Activated CD4-positive, alpha-beta memory T cell treated with anti-CD3 and anti-CD28 coated beads for 36 hours (primary cell): ENCODE data around the gene KCTD10. TPM values are rescaled to one million over a fixed set of nuclear protein-coding genes. Genes with fewer than 3 reads are reported as not detected.
"Not testable (repeated sequence)": the region's sequence is repeated elsewhere in the genome, so short reads cannot be mapped to it uniquely, and the experiment has no call there.

Experiments
- CTCF ChIA-PET: fragments of 350-600 bp; sonication (Branson Sonifier 250); formaldehyde crosslinking; loops from one replicate; lab custom pipeline; 2021; ENCODE audit warnings: antibody characterized with exemption, inconsistent platforms; lab: Charles Lee
- POLR2A ChIA-PET: fragments of 350-600 bp; sonication (Branson Sonifier 250); formaldehyde crosslinking; loops from one replicate; lab custom pipeline; 2021; ENCODE audit warnings: antibody characterized with exemption; lab: Charles Lee
- DNase-seq: peaks from one replicate; pipeline ENCODE4 v3.0.0-alpha.2; 2020
- H3K27ac Mint-ChIP-seq: one replicate; pipeline ENCODE4 v1.8.0; 2021; ENCODE audit warnings: mixed read lengths
- H3K27me3 Mint-ChIP-seq: one replicate; pipeline ENCODE4 v1.8.0; 2021; ENCODE audit warnings: mixed read lengths
- H3K36me3 Mint-ChIP-seq: one replicate; pipeline ENCODE4 v1.8.0; 2021; ENCODE audit warnings: mixed read lengths
- H3K4me1 Mint-ChIP-seq: one replicate; pipeline ENCODE4 v1.8.0; 2021; ENCODE audit warnings: low read depth, mixed read lengths
- H3K4me3 Mint-ChIP-seq: one replicate; pipeline ENCODE4 v1.8.0; 2021; ENCODE audit warnings: mild to moderate bottlenecking, mixed read lengths
- H3K9me3 Mint-ChIP-seq: one replicate; pipeline ENCODE4 v1.8.0; 2021; ENCODE audit warnings: mixed read lengths
- intact Hi-C: fragments of 100-400 bp; cut with micrococcal nuclease; formaldehyde crosslinking; loops from one replicate; pipeline ENCODE4 v1.15.1; 2023
- total RNA-seq, 2 experiments: library from RNA; stranded (reverse); gene quantifications; one replicate each; pipeline ENCODE4 v1.2.3, GENCODE V29; 2021

The KCTD10 gene
- total RNA-seq, 2 experiments from 2014 or later: 36.2 to 40.3 TPM

GRCh38 chr12:109428037-109428629 lies 49.0 kb downstream of the KCTD10 start:
- H3K27ac Mint-ChIP-seq: no peak overlapping the region
- intact Hi-C loops: loop anchor here (1.0 kb wide), 1 partner anchor 347 kb away; no protein-coding TSS in a partner anchor
- DNase-seq: peak; percentile 80
- H3K36me3 Mint-ChIP-seq: no peaks in the 10 kb centered on the region
- H3K27me3 Mint-ChIP-seq: peaks cover 2% of the 10 kb centered on the region
- H3K4me1 Mint-ChIP-seq: peaks cover 1% of the 10 kb centered on the region
- ChIA-PET POLR2A (no interaction called here), CTCF (interaction anchor here (0.6 to 2.1 kb wide), 27 partner anchors 9 to 1475 kb away, joined by 3 to 16 read pairs (median 4); partner anchors contain the start of genes FICD, KCTD10 and UBE3B)
- H3K9me3 Mint-ChIP-seq: no peaks in the 10 kb centered on the region
- no peak overlapping the region for H3K4me3 Mint-ChIP-seq

- no peak for DNase-seq
- no peak overlapping the region for H3K27ac Mint-ChIP-seq
- no peak overlapping the region for H3K4me3 Mint-ChIP-seq
- CTCF ChIA-PET: interaction anchor here (2.6 kb wide), 1 partner anchor 10 kb away, joined by 10 read pairs; no protein-coding TSS in a partner anchor
- no peaks in the 10 kb centered on the region for H3K4me1 Mint-ChIP-seq
- H3K36me3 Mint-ChIP-seq: no peaks in the 10 kb centered on the region
- no peaks in the 10 kb centered on the region for H3K9me3 Mint-ChIP-seq
- POLR2A ChIA-PET: no interaction called here
- peaks cover 22% of the 10 kb centered on the region for H3K27me3 Mint-ChIP-seq
- intact Hi-C loops: no loop called here
Measured at GRCh38 chr12:109423392-109423791, 53.7 kb downstream of the KCTD10 start.

- no peaks in the 10 kb centered on the region for H3K9me3 Mint-ChIP-seq
- POLR2A ChIA-PET: interaction anchor here (0.6 kb wide), 1 partner anchor 133 kb away, joined by 5 read pairs; no protein-coding TSS in a partner anchor
Measured at GRCh38 chr12:109422251-109422650, 54.8 kb downstream of the KCTD10 start.

GRCh38 chr12:109421355-109422087 lies 55.6 kb downstream of the KCTD10 start:
- CTCF ChIA-PET: interaction anchor here (1.2 to 2.6 kb wide), 3 partner anchors 11 to 28 kb away, joined by 6 to 10 read pairs (median 10); no protein-coding TSS in a partner anchor
- no peaks in the 10 kb centered on the region for H3K4me1 Mint-ChIP-seq
- POLR2A ChIA-PET: interaction anchor here (0.6 kb wide), 1 partner anchor 134 kb away, joined by 5 read pairs; no protein-coding TSS in a partner anchor
- peaks cover 22% of the 10 kb centered on the region for H3K27me3 Mint-ChIP-seq
- H3K36me3 Mint-ChIP-seq: no peaks in the 10 kb centered on the region
- no peak overlapping the region for H3K4me3 Mint-ChIP-seq
- DNase-seq: no peak
- H3K9me3 Mint-ChIP-seq: no peaks in the 10 kb centered on the region
- intact Hi-C loops: no loop called here
- no peak overlapping the region for H3K27ac Mint-ChIP-seq

More at GRCh38 chr12:109422251-109422650, 54.8 kb downstream of the KCTD10 start:
- no peak for DNase-seq
- CTCF ChIA-PET: interaction anchor here (1.5 to 2.6 kb wide), 2 partner anchors 11 to 29 kb away, joined by 6 to 10 read pairs; no protein-coding TSS in a partner anchor
- Mint-ChIP-seq H3K36me3 (no peaks in the 10 kb centered on the region), H3K4me1 (no peaks in the 10 kb centered on the region), H3K27me3 (peaks cover 22% of the 10 kb centered on the region), H3K4me3 (no peak overlapping the region), H3K27ac (no peak overlapping the region)
- intact Hi-C loops: no loop called here

- Mint-ChIP-seq H3K4me3 (no peak overlapping the region), H3K4me1 (no peaks in the 10 kb centered on the region), H3K36me3 (no peaks in the 10 kb centered on the region), H3K27me3 (peaks cover 21% of the 10 kb centered on the region), H3K27ac (no peak overlapping the region), H3K9me3 (no peaks in the 10 kb centered on the region)
- intact Hi-C loops: no loop called here
- ChIA-PET CTCF (interaction anchor here (1.1 to 1.5 kb wide), 2 partner anchors 9 to 14 kb away, joined by 3 to 7 read pairs; no protein-coding TSS in a partner anchor), POLR2A (no interaction called here)
- no peak for DNase-seq
Measured at GRCh38 chr12:109418848-109419480, 58.1 kb downstream of the KCTD10 start.

GRCh38 chr12:109406147-109406546 lies 71.0 kb downstream of the KCTD10 start:
- H3K9me3 Mint-ChIP-seq, H3K4me1 Mint-ChIP-seq, DNase-seq, H3K4me3 Mint-ChIP-seq, POLR2A ChIA-PET, H3K27ac Mint-ChIP-seq, intact Hi-C loops, H3K36me3 Mint-ChIP-seq: not testable (repeated sequence)
- H3K27me3 Mint-ChIP-seq: peaks cover 10% of the 10 kb centered on the region
- CTCF ChIA-PET: interaction anchor here (0.8 to 3.9 kb wide), 2 partner anchors 12 to 21 kb away, joined by 3 to 21 read pairs; no protein-coding TSS in a partner anchor

- intact Hi-C loops, H3K4me3 Mint-ChIP-seq, H3K36me3 Mint-ChIP-seq, POLR2A ChIA-PET, H3K4me1 Mint-ChIP-seq, H3K27ac Mint-ChIP-seq, DNase-seq, H3K9me3 Mint-ChIP-seq: not testable (repeated sequence)
- H3K27me3 Mint-ChIP-seq: peaks cover 14% of the 10 kb centered on the region
- CTCF ChIA-PET: interaction anchor here (0.6 to 3.9 kb wide), 2 partner anchors 10 to 158 kb away, joined by 3 to 21 read pairs; no protein-coding TSS in a partner anchor
Measured at GRCh38 chr12:109404841-109405240, 72.3 kb downstream of the KCTD10 start.

Other genes with a start within 250 kb of the KCTD10 start
- gene FOXN4, start 168.0 kb downstream of the KCTD10 start, total RNA-seq: not detected
- not detected for gene MYO1H, start 129.4 kb downstream of the KCTD10 start, total RNA-seq
- 10 to 100 TPM; 29.8 to 32.3 TPM for gene UBE3B, start 334 bp upstream of the KCTD10 start, total RNA-seq
- gene MMAB, start 96.2 kb upstream of the KCTD10 start, total RNA-seq: 10 to 100 TPM; 42.4 to 48.3 TPM
- 10 to 100 TPM; 21.2 TPM for gene MVK, start 96.5 kb upstream of the KCTD10 start, total RNA-seq
- under 1 TPM; 0.29 to 0.55 TPM for gene FAM222A, start 236.5 kb upstream of the KCTD10 start, total RNA-seq